Peyer's patch (tissue), 4 donors: ENCODE data around the gene BRD3. TPM values are rescaled to one million over a fixed set of nuclear protein-coding genes. Genes with fewer than 3 reads are reported as not detected.

Experiments
- DNase-seq, 3 donors: peaks; one replicate each; pipeline ENCODE4 v3.0.0-alpha.2; 2017 to 2019
- H3K27ac ChIP-seq, 4 donors: fragments of 200-600 bp; sonication (generic); one replicate each; pipeline ENCODE4 v1.5.1; 2016 to 2019
- H3K27me3 ChIP-seq, 2 donors: fragments of 200-600 bp; sonication (generic); one replicate each; pipeline ENCODE4 v1.5.1; 2019
- H3K36me3 ChIP-seq, 3 donors: fragments of 200-600 bp; sonication (generic); one replicate each; pipeline ENCODE4 v1.5.1; 2016 to 2019
- H3K4me1 ChIP-seq, 4 donors: fragments of 200-600 bp; sonication (generic); one replicate each; pipeline ENCODE4 v1.5.1; 2016 to 2019
- H3K4me3 ChIP-seq, 4 donors: fragments of 200-600 bp; sonication (generic); 1 replicate in 3 of 4; 2 replicates in 1 of 4; pipeline ENCODE4 v1.5.1; 2016 to 2019; ENCODE audit warnings: mild to moderate bottlenecking in 1 of 4
- H3K9me3 ChIP-seq, 4 donors: fragments of 200-600 bp; sonication (generic); one replicate each; pipeline ENCODE4 v1.5.1; 2016 to 2019; ENCODE audit warnings: mild to moderate bottlenecking in 1 of 4
- CTCF ChIP-seq, 6 experiments: fragments of 450-650 bp in 4 of 6; fragments of 200-600 bp in 2 of 6; sonication (generic) in 1 of 6; IDR thresholded peaks; one replicate each; pipeline ENCODE4 v1.5.1; 2017 to 2019; ENCODE audit warnings: antibody characterized with exemption in 6 of 6, mild to moderate bottlenecking in 3 of 6, moderate library complexity in 1 of 6
- POLR2A ChIP-seq, 2 donors: fragments of 450-650 bp; IDR thresholded peaks; one replicate each; pipeline ENCODE4 v1.5.1; 2017; ENCODE audit warnings: antibody characterized with exemption in 2 of 2, mild to moderate bottlenecking in 2 of 2, moderate library complexity in 2 of 2
- total RNA-seq, 4 donors: library from RNA; depleted of rRNA; stranded (reverse); fragments of >200 nt; gene quantifications; one replicate each; pipeline ENCODE4 v1.1.0, GENCODE V29; 2016

BRD3 gene
- total RNA-seq, 4 donors from 2014 or later: 16.3 to 57.8 (median 35.0) TPM

GRCh38 chr9:134007150-134007549 lies 60.7 kb downstream of the BRD3 start:
- Histone ChIP-seq H3K9me3 (no peaks in the 10 kb centered on the region), H3K4me3 (no peak overlapping the region), H3K27me3 (no peaks in the 10 kb centered on the region), H3K27ac (no peak overlapping the region), H3K4me1 (no peaks in the 10 kb centered on the region), H3K36me3 (no peaks in the 10 kb centered on the region)
- no peak for TF ChIP-seq POLR2A (IDR thresholded peaks at IDR 0.05)
- TF ChIP-seq CTCF (IDR thresholded peaks at IDR 0.05): no peak
- no peak for DNase-seq

GRCh38 chr9:134005381-134005780 lies 62.4 kb downstream of the BRD3 start:
- Histone ChIP-seq H3K9me3 (no peaks in the 10 kb centered on the region), H3K27ac (no peak overlapping the region), H3K4me1 (no peaks in the 10 kb centered on the region), H3K36me3 (no peaks in the 10 kb centered on the region), H3K4me3 (no peak overlapping the region), H3K27me3 (no peaks in the 10 kb centered on the region)
- no peak for DNase-seq
- no peak for TF ChIP-seq CTCF (IDR thresholded peaks at IDR 0.05)
- no peak for TF ChIP-seq POLR2A (IDR thresholded peaks at IDR 0.05)

GRCh38 chr9:134004881-134005280 lies 62.9 kb downstream of the BRD3 start:
- Histone ChIP-seq H3K4me1 (no peaks in the 10 kb centered on the region), H3K27ac (no peak overlapping the region), H3K4me3 (no peak overlapping the region), H3K27me3 (no peaks in the 10 kb centered on the region), H3K9me3 (no peaks in the 10 kb centered on the region), H3K36me3 (no peaks in the 10 kb centered on the region)
- no peak for DNase-seq
- no peak for TF ChIP-seq POLR2A (IDR thresholded peaks at IDR 0.05)
- no peak for TF ChIP-seq CTCF (IDR thresholded peaks at IDR 0.05)

- H3K36me3 ChIP-seq: no peaks in the 10 kb centered on the region
- no peak for TF ChIP-seq CTCF (IDR thresholded peaks at IDR 0.05)
- no peaks in the 10 kb centered on the region for H3K4me1 ChIP-seq
- H3K27me3 ChIP-seq: no peaks in the 10 kb centered on the region
- no peak overlapping the region for H3K27ac ChIP-seq
- DNase-seq: no peak
- H3K4me3 ChIP-seq: no peak overlapping the region
- H3K9me3 ChIP-seq: no peaks in the 10 kb centered on the region
These were observed 63.5 kb downstream of the BRD3 start for GRCh38 chr9:134004131-134004873.

- no peaks in the 10 kb centered on the region for H3K36me3 ChIP-seq
- H3K27ac ChIP-seq: no peak overlapping the region
- no peaks in the 10 kb centered on the region for H3K4me1 ChIP-seq
- TF ChIP-seq POLR2A (IDR thresholded peaks at IDR 0.05) (no peak), CTCF (IDR thresholded peaks at IDR 0.05) (no peak)
- H3K4me3 ChIP-seq: no peak overlapping the region
- H3K27me3 ChIP-seq: no peaks in the 10 kb centered on the region
- H3K9me3 ChIP-seq: no peaks in the 10 kb centered on the region
- no peak for DNase-seq
These were observed 64.6 kb downstream of the BRD3 start for GRCh38 chr9:134003237-134003636.

GRCh38 chr9:134002796-134003195 lies 65.0 kb downstream of the BRD3 start:
- Histone ChIP-seq H3K9me3 (no peaks in the 10 kb centered on the region), H3K27me3 (no peaks in the 10 kb centered on the region), H3K36me3 (no peaks in the 10 kb centered on the region), H3K4me1 (no peaks in the 10 kb centered on the region), H3K27ac (no peak overlapping the region), H3K4me3 (no peak overlapping the region)
- TF ChIP-seq CTCF (IDR thresholded peaks at IDR 0.05) (no peak), POLR2A (IDR thresholded peaks at IDR 0.05) (no peak)
- DNase-seq: no peak
